K562 (cell line): ENCODE measurements around the gene NONO.
"Not testable (repeated sequence)": the region's sequence is repeated elsewhere in the genome, so short reads cannot be mapped to it uniquely, and the experiment has no call there.

Experiments
- EGR1 ChIP-seq: fragments of 450-650 bp; conservative IDR thresholded peaks from 2 replicates; pipeline ENCODE4 v1.6.1; 2017; ENCODE audit warnings: mild to moderate bottlenecking
- EZH2 ChIP-seq: IDR thresholded peaks from 2 replicates; pipeline ENCODE4 v1.6.1; 2012; ENCODE audit warnings: low read depth, mild to moderate bottlenecking, inconsistent platforms, low read length, borderline replicate concordance
- MYC ChIP-seq, 2 experiments: fragments of 250-450 bp in 1 of 2; sonication (Bioruptor Pico) in 1 of 2; IDR thresholded peaks; 2 replicates each; pipeline versions ENCODE4 v1.5.1 to v1.6.1; 2012 to 2021; ENCODE audit warnings: low read depth in 2 of 2, borderline replicate concordance in 1 of 2, improper control_type of control experiment in 1 of 2, low read length in 1 of 2, mild to moderate bottlenecking in 1 of 2, moderate library complexity in 1 of 2
- RAD51 ChIP-seq: fragments of 450-650 bp; IDR thresholded peaks from 2 replicates; pipeline ENCODE4 v1.7.1; 2016; ENCODE audit warnings: low read depth, mild to moderate bottlenecking, borderline replicate concordance
- SIN3A ChIP-seq, 2 experiments: fragments of 150-350 bp in 1 of 2; IDR thresholded peaks; 2 replicates each; pipeline ENCODE4 v1.6.1; 2011 to 2016; ENCODE audit warnings: borderline replicate concordance in 2 of 2, low read depth in 2 of 2, low read length in 2 of 2, mild to moderate bottlenecking in 2 of 2, moderate library complexity in 2 of 2; ENCODE audit not compliant: control insufficient read depth in 1 of 2
- SMAD3 ChIP-seq: fragments of 450-650 bp; formaldehyde crosslinking; conservative IDR thresholded peaks from 2 replicates; pipeline ENCODE4 v1.4.0; 2020; ENCODE audit warnings: mild to moderate bottlenecking
- ZKSCAN3 ChIP-seq: fragments of 250-450 bp; sonication (Bioruptor Pico); IDR thresholded peaks from 2 replicates; pipeline ENCODE4 v1.4.0; 2020
- TF ChIP-seq, protein P1 (sequence below), 2 experiments: fragments of 450-650 bp; formaldehyde crosslinking in 1 of 2; IDR thresholded peaks; 2 replicates each; pipeline versions ENCODE4 v1.4.0 to v1.6.1; 2014 to 2020; ENCODE audit warnings: mild to moderate bottlenecking in 2 of 2, borderline replicate concordance in 1 of 2, low read depth in 1 of 2
- TF ChIP-seq, protein P2 (sequence below), 3 experiments: IDR thresholded peaks in 2 of 3; conservative IDR thresholded peaks in 1 of 3; 2 replicates each; pipeline ENCODE4 v1.5.1; 2011 to 2012; ENCODE audit warnings: low read length in 3 of 3, mild to moderate bottlenecking in 3 of 3, control low read depth in 2 of 3, improper control_type of control experiment in 1 of 3, inconsistent platforms in 1 of 3, low read depth in 1 of 3, mixed read lengths in 1 of 3, moderate library complexity in 1 of 3; ENCODE audit not compliant: insufficient read depth in 2 of 3
- TF ChIP-seq, protein P3 (sequence below): sonication (generic); formaldehyde crosslinking; IDR thresholded peaks from 2 replicates; pipeline ENCODE4 v1.8.1; 2023; ENCODE audit warnings: mild to moderate bottlenecking, missing genetic modification reagents, moderate library complexity
- TF ChIP-seq, protein P4 (sequence below): sonication (generic); formaldehyde crosslinking; IDR thresholded peaks from 2 replicates; pipeline ENCODE4 v1.9.0; 2022; ENCODE audit warnings: mild to moderate bottlenecking, missing genetic modification reagents

DNA sequence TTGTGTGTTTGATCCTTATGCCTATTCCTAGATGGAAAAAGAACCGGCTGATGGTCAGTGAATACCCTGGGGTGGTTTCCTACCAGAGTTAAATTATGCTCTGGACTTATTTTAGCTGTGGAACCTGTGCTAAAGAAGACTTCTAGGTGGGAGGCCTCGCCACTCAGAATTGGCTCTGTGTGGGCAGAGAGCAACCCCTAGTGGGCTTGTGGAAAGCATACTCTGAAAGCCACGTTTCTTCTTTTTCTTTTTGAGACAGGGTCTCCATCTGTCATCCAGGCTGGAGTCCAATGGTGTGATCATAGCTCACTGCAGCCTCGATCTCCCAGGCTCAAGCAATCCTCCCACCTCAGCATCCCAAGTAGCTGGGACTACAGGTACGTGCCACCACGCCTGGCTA lies 66.4 kb downstream of the NONO start:
- TF ChIP-seq, protein P1, sequence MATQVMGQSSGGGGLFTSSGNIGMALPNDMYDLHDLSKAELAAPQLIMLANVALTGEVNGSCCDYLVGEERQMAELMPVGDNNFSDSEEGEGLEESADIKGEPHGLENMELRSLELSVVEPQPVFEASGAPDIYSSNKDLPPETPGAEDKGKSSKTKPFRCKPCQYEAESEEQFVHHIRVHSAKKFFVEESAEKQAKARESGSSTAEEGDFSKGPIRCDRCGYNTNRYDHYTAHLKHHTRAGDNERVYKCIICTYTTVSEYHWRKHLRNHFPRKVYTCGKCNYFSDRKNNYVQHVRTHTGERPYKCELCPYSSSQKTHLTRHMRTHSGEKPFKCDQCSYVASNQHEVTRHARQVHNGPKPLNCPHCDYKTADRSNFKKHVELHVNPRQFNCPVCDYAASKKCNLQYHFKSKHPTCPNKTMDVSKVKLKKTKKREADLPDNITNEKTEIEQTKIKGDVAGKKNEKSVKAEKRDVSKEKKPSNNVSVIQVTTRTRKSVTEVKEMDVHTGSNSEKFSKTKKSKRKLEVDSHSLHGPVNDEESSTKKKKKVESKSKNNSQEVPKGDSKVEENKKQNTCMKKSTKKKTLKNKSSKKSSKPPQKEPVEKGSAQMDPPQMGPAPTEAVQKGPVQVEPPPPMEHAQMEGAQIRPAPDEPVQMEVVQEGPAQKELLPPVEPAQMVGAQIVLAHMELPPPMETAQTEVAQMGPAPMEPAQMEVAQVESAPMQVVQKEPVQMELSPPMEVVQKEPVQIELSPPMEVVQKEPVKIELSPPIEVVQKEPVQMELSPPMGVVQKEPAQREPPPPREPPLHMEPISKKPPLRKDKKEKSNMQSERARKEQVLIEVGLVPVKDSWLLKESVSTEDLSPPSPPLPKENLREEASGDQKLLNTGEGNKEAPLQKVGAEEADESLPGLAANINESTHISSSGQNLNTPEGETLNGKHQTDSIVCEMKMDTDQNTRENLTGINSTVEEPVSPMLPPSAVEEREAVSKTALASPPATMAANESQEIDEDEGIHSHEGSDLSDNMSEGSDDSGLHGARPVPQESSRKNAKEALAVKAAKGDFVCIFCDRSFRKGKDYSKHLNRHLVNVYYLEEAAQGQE (IDR thresholded peaks at IDR 0.05; ENCODE audit: borderline replicate concordance) = not testable (repeated sequence)
- TF ChIP-seq, protein P1 (CRISPR knock-in tag; IDR thresholded peaks at IDR 0.05; ENCODE audit: low read depth) = not testable (repeated sequence)
- not testable (repeated sequence) for TF ChIP-seq MYC (IDR thresholded peaks at IDR 0.05; ENCODE audit: low read depth, low read length); MYC (CRISPR knock-in tag; IDR thresholded peaks at IDR 0.05; ENCODE audit: borderline replicate concordance, low read depth); RAD51; EGR1; ZKSCAN3; SMAD3 (CRISPR knock-in tag); EZH2; SIN3A (IDR thresholded peaks at IDR 0.05; ENCODE audit: borderline replicate concordance in 2 of 2, control insufficient read depth in 1 of 2, low read depth in 2 of 2, low read length in 2 of 2)
- TF ChIP-seq, protein P2, sequence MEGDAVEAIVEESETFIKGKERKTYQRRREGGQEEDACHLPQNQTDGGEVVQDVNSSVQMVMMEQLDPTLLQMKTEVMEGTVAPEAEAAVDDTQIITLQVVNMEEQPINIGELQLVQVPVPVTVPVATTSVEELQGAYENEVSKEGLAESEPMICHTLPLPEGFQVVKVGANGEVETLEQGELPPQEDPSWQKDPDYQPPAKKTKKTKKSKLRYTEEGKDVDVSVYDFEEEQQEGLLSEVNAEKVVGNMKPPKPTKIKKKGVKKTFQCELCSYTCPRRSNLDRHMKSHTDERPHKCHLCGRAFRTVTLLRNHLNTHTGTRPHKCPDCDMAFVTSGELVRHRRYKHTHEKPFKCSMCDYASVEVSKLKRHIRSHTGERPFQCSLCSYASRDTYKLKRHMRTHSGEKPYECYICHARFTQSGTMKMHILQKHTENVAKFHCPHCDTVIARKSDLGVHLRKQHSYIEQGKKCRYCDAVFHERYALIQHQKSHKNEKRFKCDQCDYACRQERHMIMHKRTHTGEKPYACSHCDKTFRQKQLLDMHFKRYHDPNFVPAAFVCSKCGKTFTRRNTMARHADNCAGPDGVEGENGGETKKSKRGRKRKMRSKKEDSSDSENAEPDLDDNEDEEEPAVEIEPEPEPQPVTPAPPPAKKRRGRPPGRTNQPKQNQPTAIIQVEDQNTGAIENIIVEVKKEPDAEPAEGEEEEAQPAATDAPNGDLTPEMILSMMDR (IDR thresholded peaks at IDR 0.05 in 2 of 3, conservative IDR thresholded peaks at IDR 0.05 in 1 of 3; ENCODE audit: insufficient read depth in 2 of 3, low read depth in 1 of 3, low read length in 3 of 3) = not testable (repeated sequence)
- TF ChIP-seq, protein P3, sequence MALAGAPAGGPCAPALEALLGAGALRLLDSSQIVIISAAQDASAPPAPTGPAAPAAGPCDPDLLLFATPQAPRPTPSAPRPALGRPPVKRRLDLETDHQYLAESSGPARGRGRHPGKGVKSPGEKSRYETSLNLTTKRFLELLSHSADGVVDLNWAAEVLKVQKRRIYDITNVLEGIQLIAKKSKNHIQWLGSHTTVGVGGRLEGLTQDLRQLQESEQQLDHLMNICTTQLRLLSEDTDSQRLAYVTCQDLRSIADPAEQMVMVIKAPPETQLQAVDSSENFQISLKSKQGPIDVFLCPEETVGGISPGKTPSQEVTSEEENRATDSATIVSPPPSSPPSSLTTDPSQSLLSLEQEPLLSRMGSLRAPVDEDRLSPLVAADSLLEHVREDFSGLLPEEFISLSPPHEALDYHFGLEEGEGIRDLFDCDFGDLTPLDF (CRISPR knock-in tag) = not testable (repeated sequence)
- TF ChIP-seq, protein P4, sequence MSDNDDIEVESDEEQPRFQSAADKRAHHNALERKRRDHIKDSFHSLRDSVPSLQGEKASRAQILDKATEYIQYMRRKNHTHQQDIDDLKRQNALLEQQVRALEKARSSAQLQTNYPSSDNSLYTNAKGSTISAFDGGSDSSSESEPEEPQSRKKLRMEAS (CRISPR knock-in tag) = not testable (repeated sequence)
